ENCODE data around the gene SDC4. TPM values are rescaled to one million over a fixed set of nuclear protein-coding genes. Genes with fewer than 3 reads are reported as not detected.

Gene SDC4
- total and polyA plus RNA-seq, 4 donors, result 54.4 to 147 (median 83.6) TPM

DNA sequence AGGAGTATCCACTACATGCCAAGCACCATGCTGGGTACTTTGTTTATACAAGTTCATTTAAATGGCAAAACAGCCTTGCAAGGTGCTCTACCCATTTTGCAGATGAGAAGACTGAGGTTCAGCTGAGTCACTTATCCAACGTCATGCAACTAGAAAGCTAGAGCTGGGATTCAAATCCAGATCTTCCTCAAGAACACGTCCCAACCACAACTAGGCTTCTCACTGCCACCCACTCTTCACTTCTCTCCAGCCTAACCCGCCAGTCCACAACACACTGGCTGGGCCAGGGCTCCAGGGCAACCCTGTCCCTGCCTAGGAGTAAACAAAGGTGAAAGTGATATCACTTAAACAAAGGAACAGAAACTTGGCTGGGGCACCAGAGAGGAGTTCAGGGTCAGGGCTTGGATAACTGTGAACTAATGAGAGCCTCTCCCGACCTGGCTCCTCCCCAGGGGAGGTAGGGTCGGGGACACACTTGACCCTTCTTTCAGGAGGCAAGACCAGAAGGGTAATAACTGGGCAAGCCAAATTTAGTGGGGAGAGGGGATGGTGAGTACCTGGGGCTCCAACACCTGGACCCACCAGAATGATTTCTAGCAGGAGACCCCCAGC lies 7.9 kb downstream of the SDC4 start (continued):
- TF ChIP-seq YY1 (IDR thresholded peaks at IDR 0.05) (peak; percentile 63), GABPA (IDR thresholded peaks at IDR 0.05 in 1 of 2, conservative IDR thresholded peaks at IDR 0.05 in 1 of 2) (no peak), HNF4G (IDR thresholded peaks at IDR 0.05) (no peak), RXRA (IDR thresholded peaks at IDR 0.05) (peak; percentile 98 to 99), TAF1 (conservative IDR thresholded peaks at IDR 0.05) (peak; percentile 52)
- TF ChIP-seq, protein P1, sequence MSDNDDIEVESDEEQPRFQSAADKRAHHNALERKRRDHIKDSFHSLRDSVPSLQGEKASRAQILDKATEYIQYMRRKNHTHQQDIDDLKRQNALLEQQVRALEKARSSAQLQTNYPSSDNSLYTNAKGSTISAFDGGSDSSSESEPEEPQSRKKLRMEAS (IDR thresholded peaks at IDR 0.05), result peak; percentile 61

DNA sequence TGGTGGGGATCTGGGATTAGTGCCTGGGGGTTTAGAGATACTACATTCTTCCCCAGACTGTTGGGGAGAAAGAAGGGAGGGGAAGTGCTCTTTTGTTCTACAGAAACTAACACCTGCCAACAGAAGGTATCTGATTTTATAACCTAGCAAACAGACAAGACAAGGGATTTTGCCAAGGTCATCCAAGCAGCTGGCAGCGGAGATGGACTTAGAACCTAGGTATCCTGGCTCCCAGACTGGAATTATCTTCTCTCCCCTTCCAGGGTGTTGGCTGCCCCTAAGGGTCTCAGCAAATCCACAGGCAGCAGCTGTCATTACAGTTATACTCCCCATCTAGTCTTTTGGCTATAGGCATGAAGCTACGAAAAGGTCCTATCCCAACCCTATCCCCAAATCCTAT lies 8.4 kb downstream of the SDC4 start:
- Histone ChIP-seq H3K4me3 (ENCODE audit: low read depth in 1 of 3, low read length in 3 of 3) (peak overlapping the region in 1 of 3 donors; percentile 9), H3K27ac (ENCODE audit: low read depth in 1 of 2, low read length in 2 of 2) (peak overlapping the region; percentile 81 to 97), H3K36me3 (ENCODE audit: control insufficient read depth in 4 of 4, insufficient read depth in 3 of 4, low read depth in 1 of 4, low read length in 3 of 4) (peaks cover 2 to 24% (median 8%) of the 10 kb centered on the region in 4 donors), H3K27me3 (ENCODE audit: control insufficient read depth in 4 of 4, insufficient read depth in 4 of 4, low read length in 3 of 4) (no peaks in the 10 kb centered on the region), H3K9ac (ENCODE audit: low read depth in 1 of 2, low read length in 2 of 2) (peak overlapping the region; percentile 14 to 56), H3K9me3 (ENCODE audit: control insufficient read depth in 4 of 4, low read length in 3 of 4) (no peaks in the 10 kb centered on the region), H3K4me1 (ENCODE audit: control insufficient read depth in 4 of 4, insufficient read depth in 4 of 4, low read length in 3 of 4) (peaks cover 23 to 82% (median 53%) of the 10 kb centered on the region in 4 donors)
- no peak for DNase-seq (ENCODE audit: low spot score)
- TF ChIP-seq, protein P2, sequence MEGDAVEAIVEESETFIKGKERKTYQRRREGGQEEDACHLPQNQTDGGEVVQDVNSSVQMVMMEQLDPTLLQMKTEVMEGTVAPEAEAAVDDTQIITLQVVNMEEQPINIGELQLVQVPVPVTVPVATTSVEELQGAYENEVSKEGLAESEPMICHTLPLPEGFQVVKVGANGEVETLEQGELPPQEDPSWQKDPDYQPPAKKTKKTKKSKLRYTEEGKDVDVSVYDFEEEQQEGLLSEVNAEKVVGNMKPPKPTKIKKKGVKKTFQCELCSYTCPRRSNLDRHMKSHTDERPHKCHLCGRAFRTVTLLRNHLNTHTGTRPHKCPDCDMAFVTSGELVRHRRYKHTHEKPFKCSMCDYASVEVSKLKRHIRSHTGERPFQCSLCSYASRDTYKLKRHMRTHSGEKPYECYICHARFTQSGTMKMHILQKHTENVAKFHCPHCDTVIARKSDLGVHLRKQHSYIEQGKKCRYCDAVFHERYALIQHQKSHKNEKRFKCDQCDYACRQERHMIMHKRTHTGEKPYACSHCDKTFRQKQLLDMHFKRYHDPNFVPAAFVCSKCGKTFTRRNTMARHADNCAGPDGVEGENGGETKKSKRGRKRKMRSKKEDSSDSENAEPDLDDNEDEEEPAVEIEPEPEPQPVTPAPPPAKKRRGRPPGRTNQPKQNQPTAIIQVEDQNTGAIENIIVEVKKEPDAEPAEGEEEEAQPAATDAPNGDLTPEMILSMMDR (IDR thresholded peaks at IDR 0.05; ENCODE audit: low read depth, low read length, missing input control), result no peak
- TF ChIP-seq HNF4G (IDR thresholded peaks at IDR 0.05), result peak; percentile 40
- no peak for TF ChIP-seq EGR1 (IDR thresholded peaks at IDR 0.05; ENCODE audit: low read depth in 2 of 2)
- peak; percentile 64 to 88 for TF ChIP-seq HNF4A (conservative IDR thresholded peaks at IDR 0.05)
- TF ChIP-seq YY1 (IDR thresholded peaks at IDR 0.05), result no peak
- no peak for TF ChIP-seq GABPA (IDR thresholded peaks at IDR 0.05 in 1 of 2, conservative IDR thresholded peaks at IDR 0.05 in 1 of 2)
- no peak for TF ChIP-seq JUND (IDR thresholded peaks at IDR 0.05)
- TF ChIP-seq, protein P1 (IDR thresholded peaks at IDR 0.05), result no peak
- 63% methylated on average over 2 of the region's 2 CpGs for WGBS

DNA sequence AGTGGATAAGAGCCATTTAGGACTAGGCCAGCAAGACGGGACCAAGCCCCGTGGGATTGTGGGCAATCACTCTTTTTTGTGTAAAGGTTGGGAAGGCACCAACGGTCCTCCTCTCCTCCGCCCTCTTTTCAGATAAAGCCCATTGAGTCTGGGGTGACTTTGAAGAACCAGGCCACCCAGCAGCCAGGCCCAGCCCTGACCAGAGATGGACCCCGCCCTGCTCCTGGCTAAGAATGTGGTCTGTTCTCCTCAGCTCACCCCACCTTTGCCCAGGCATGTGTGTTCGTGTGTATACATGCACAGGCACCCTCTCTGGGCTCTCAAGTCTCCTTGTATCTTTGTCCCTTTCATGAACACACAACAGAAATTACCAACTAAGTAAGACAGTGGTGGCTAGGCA lies 9.1 kb downstream of the SDC4 start:
- TF ChIP-seq JUND (IDR thresholded peaks at IDR 0.05) (no peak), FOXA1 (IDR thresholded peaks at IDR 0.05) (no peak), FOXA2 (IDR thresholded peaks at IDR 0.05) (no peak), EGR1 (IDR thresholded peaks at IDR 0.05; ENCODE audit: low read depth in 2 of 2) (no peak), NR2F2 (IDR thresholded peaks at IDR 0.05) (no peak), TAF1 (conservative IDR thresholded peaks at IDR 0.05) (no peak), HNF4A (conservative IDR thresholded peaks at IDR 0.05) (no peak), HNF4G (IDR thresholded peaks at IDR 0.05) (no peak), RAD21 (IDR thresholded peaks at IDR 0.05) (no peak), GABPA (IDR thresholded peaks at IDR 0.05 in 1 of 2, conservative IDR thresholded peaks at IDR 0.05 in 1 of 2) (no peak)
- TF ChIP-seq, protein P1 (IDR thresholded peaks at IDR 0.05), result no peak
- TF ChIP-seq, protein P3, sequence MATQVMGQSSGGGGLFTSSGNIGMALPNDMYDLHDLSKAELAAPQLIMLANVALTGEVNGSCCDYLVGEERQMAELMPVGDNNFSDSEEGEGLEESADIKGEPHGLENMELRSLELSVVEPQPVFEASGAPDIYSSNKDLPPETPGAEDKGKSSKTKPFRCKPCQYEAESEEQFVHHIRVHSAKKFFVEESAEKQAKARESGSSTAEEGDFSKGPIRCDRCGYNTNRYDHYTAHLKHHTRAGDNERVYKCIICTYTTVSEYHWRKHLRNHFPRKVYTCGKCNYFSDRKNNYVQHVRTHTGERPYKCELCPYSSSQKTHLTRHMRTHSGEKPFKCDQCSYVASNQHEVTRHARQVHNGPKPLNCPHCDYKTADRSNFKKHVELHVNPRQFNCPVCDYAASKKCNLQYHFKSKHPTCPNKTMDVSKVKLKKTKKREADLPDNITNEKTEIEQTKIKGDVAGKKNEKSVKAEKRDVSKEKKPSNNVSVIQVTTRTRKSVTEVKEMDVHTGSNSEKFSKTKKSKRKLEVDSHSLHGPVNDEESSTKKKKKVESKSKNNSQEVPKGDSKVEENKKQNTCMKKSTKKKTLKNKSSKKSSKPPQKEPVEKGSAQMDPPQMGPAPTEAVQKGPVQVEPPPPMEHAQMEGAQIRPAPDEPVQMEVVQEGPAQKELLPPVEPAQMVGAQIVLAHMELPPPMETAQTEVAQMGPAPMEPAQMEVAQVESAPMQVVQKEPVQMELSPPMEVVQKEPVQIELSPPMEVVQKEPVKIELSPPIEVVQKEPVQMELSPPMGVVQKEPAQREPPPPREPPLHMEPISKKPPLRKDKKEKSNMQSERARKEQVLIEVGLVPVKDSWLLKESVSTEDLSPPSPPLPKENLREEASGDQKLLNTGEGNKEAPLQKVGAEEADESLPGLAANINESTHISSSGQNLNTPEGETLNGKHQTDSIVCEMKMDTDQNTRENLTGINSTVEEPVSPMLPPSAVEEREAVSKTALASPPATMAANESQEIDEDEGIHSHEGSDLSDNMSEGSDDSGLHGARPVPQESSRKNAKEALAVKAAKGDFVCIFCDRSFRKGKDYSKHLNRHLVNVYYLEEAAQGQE (IDR thresholded peaks at IDR 0.05), result no peak
- TF ChIP-seq, protein P4, sequence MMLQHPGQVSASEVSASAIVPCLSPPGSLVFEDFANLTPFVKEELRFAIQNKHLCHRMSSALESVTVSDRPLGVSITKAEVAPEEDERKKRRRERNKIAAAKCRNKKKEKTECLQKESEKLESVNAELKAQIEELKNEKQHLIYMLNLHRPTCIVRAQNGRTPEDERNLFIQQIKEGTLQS (IDR thresholded peaks at IDR 0.05), result no peak
- Histone ChIP-seq H3K27me3 (ENCODE audit: control insufficient read depth in 4 of 4, insufficient read depth in 4 of 4, low read length in 3 of 4) (no peaks in the 10 kb centered on the region), H3K4me1 (ENCODE audit: control insufficient read depth in 4 of 4, insufficient read depth in 4 of 4, low read length in 3 of 4) (peaks cover 23 to 76% (median 53%) of the 10 kb centered on the region in 4 donors), H3K9ac (ENCODE audit: low read depth in 1 of 2, low read length in 2 of 2) (peak overlapping the region; percentile 48 to 69), H3K27ac (ENCODE audit: low read depth in 1 of 2, low read length in 2 of 2) (peak overlapping the region; percentile 81 to 97), H3K9me3 (ENCODE audit: control insufficient read depth in 4 of 4, low read length in 3 of 4) (no peaks in the 10 kb centered on the region), H3K4me3 (ENCODE audit: low read depth in 1 of 3, low read length in 3 of 3) (no peak overlapping the region), H3K36me3 (ENCODE audit: control insufficient read depth in 4 of 4, insufficient read depth in 3 of 4, low read depth in 1 of 4, low read length in 3 of 4) (peaks cover 2 to 29% (median 10%) of the 10 kb centered on the region in 4 donors)
- 58% methylated on average over 6 of the region's 6 CpGs for WGBS
- DNase-seq (ENCODE audit: low spot score), result no peak
